Parathyroid adenoma (tissue), 2 donors: ENCODE results near the gene PTPN1.

Source experiments
- H2AFZ ChIP-seq: fragments of 300-600 bp; sonication (generic); one replicate; pipeline ENCODE4 v1.7.0; 2017; ENCODE audit warnings: antibody characterized with exemption, mild to moderate bottlenecking
- H3K27ac ChIP-seq: fragments of 300-600 bp; sonication (generic); one replicate; pipeline ENCODE4 v1.7.0; 2017
- H3K27me3 ChIP-seq: fragments of 300-600 bp; sonication (generic); one replicate; pipeline ENCODE4 v1.7.0; 2017; ENCODE audit warnings: low read length; ENCODE audit not compliant: control insufficient read depth, insufficient read depth
- H3K36me3 ChIP-seq: fragments of 300-600 bp; sonication (generic); one replicate; pipeline ENCODE4 v1.7.0; 2017; ENCODE audit warnings: low read length; ENCODE audit not compliant: control insufficient read depth, insufficient read depth
- H3K4me1 ChIP-seq: fragments of 300-600 bp; sonication (generic); one replicate; pipeline ENCODE4 v1.7.0; 2017; ENCODE audit warnings: control low read depth
- H3K4me2 ChIP-seq: fragments of 300-600 bp; sonication (generic); one replicate; pipeline ENCODE4 v1.7.0; 2017; ENCODE audit warnings: low read length
- H3K4me3 ChIP-seq: fragments of 300-600 bp; sonication (generic); one replicate; pipeline ENCODE4 v1.7.0; 2017; ENCODE audit warnings: low read depth, low read length
- H3K79me2 ChIP-seq: fragments of 300-600 bp; sonication (generic); one replicate; pipeline ENCODE4 v1.7.0; 2017; ENCODE audit warnings: control low read depth
- H3K9ac ChIP-seq: fragments of 300-600 bp; sonication (generic); one replicate; pipeline ENCODE4 v1.7.0; 2017; ENCODE audit warnings: mild to moderate bottlenecking
- H3K9me3 ChIP-seq: fragments of 300-600 bp; sonication (generic); one replicate; pipeline ENCODE4 v1.7.0; 2017; ENCODE audit warnings: low read length; ENCODE audit not compliant: control insufficient read depth
- TF ChIP-seq, protein P1 (sequence below): fragments of 300-600 bp; sonication (generic); IDR thresholded peaks from one replicate; pipeline ENCODE4 v1.7.0; 2017; ENCODE audit warnings: antibody characterized with exemption, mild to moderate bottlenecking
- donor health status: primary hyperparathyroidism.

PTPN1 gene

DNA sequence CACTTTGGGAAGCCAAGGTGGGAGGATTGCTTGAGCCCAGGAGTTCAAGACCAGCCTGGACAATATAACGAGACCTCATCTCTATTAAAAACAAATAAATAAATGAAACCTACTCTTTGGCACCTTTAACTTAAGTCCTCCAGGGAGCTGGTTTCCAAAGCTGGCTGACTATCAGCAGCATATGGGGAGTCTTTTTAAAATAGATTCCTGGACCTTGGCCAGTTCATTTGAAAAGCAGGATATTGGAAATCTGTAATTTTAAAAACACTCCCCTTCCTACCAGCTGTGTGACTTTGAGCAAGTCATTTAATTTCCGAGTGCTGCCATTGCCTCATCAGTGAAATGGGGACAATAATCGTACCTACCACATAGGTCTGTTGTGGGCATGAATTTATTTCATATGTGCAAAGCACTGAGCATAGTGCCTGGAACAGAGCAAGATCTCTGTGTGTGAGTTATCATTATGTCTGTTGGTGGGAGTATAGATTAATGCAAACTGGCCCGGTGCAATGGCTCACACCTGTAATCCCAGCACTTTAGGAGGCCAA lies 40.9 kb upstream of the PTPN1 start:
- Histone ChIP-seq H3K36me3 (no peaks in the 10 kb centered on the region), H2AFZ (no peak overlapping the region), H3K4me3 (no peak overlapping the region), H3K9ac (no peak overlapping the region), H3K4me2 (no peak overlapping the region), H3K79me2 (no peaks in the 10 kb centered on the region), H3K27ac (no peak overlapping the region), H3K27me3 (no peaks in the 10 kb centered on the region), H3K9me3 (no peaks in the 10 kb centered on the region), H3K4me1 (peaks cover 8% of the 10 kb centered on the region)
- TF ChIP-seq, protein P1, sequence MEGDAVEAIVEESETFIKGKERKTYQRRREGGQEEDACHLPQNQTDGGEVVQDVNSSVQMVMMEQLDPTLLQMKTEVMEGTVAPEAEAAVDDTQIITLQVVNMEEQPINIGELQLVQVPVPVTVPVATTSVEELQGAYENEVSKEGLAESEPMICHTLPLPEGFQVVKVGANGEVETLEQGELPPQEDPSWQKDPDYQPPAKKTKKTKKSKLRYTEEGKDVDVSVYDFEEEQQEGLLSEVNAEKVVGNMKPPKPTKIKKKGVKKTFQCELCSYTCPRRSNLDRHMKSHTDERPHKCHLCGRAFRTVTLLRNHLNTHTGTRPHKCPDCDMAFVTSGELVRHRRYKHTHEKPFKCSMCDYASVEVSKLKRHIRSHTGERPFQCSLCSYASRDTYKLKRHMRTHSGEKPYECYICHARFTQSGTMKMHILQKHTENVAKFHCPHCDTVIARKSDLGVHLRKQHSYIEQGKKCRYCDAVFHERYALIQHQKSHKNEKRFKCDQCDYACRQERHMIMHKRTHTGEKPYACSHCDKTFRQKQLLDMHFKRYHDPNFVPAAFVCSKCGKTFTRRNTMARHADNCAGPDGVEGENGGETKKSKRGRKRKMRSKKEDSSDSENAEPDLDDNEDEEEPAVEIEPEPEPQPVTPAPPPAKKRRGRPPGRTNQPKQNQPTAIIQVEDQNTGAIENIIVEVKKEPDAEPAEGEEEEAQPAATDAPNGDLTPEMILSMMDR = no peak

DNA sequence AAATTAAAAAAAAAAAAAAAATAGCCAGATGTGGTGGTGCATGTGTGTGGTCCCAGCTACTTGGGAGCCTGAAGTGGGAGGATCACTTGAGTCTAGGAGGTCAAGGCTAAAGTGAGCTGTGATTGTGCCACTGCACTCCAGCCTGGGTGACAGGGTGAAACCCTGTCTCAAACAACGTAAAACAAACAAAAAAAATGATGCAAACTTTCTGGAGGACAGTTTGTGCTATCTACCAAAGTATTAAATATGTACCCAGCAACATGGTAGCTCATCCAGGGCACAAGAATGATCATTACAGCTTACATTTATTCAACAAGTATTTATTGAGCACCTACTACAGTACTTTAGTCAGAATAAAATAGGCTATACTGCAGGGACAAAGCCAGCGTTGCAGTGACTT lies 40.4 kb upstream of the PTPN1 start:
- no peak overlapping the region for H2AFZ ChIP-seq
- no peaks in the 10 kb centered on the region for H3K79me2 ChIP-seq
- H3K4me2 ChIP-seq = no peak overlapping the region
- no peak overlapping the region for H3K9ac ChIP-seq
- H3K9me3 ChIP-seq = no peaks in the 10 kb centered on the region
- H3K4me3 ChIP-seq = no peak overlapping the region
- H3K36me3 ChIP-seq = no peaks in the 10 kb centered on the region
- TF ChIP-seq, protein P1 = no peak
- H3K4me1 ChIP-seq = peaks cover 10% of the 10 kb centered on the region
- H3K27ac ChIP-seq = no peak overlapping the region
- no peaks in the 10 kb centered on the region for H3K27me3 ChIP-seq

DNA sequence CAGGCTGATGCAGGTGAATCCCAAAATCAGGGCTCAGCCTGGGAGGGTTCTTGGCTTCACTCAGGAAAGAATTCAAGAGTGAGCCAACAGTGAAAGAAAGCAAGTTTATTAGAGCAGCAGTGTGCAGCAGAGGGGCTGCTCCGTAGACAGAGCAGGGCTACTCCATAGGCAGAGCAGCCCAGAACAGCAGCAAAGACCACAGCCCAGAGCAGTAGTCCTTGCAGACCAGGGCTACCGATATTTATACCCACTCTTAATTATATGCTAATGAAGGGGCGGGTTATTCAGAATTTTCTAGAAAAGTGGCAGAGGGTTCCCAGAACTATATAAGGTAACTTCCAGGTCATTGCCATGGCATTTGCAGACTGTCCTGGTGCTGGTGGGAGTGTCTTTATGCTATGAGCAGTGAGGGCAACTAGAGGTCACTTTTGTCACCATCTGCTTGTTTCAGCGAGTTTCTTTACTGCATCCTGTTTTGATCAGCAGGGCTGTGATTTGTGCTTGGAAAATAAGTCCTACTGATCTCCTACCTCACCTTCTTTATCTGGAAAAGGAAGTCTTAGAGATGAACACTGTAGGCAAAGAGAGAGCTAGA lies 39.8 kb upstream of the PTPN1 start:
- Histone ChIP-seq H3K36me3 (no peaks in the 10 kb centered on the region), H3K27me3 (no peaks in the 10 kb centered on the region), H3K4me2 (peak overlapping the region; percentile 11), H2AFZ (peak overlapping the region; percentile 30), H3K9me3 (no peaks in the 10 kb centered on the region), H3K9ac (no peak overlapping the region), H3K79me2 (no peaks in the 10 kb centered on the region), H3K4me3 (no peak overlapping the region), H3K4me1 (peaks cover 14% of the 10 kb centered on the region), H3K27ac (no peak overlapping the region)
- TF ChIP-seq, protein P1 = no peak

DNA sequence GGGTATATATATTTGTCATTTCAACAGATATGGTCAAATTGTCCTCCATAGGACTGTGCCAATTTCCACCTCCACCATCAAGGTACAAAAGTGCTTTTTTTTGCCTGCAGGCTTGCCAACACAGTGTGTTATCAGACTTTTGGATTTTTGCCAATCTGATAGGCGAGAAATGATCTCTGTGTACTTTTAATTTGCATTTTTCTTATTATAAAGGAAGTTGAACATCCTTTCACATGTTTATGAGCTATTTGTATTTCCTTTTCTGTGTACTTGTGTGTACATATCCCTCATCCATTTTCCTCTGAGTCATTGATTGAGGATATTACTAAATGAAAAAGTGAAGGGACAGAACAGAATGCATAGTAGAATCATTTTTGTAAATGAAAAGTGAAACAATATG lies 39.0 kb upstream of the PTPN1 start:
- no peak overlapping the region for H3K27ac ChIP-seq
- H3K9me3 ChIP-seq = no peaks in the 10 kb centered on the region
- peak overlapping the region; percentile 11 for H3K4me2 ChIP-seq
- H3K79me2 ChIP-seq = no peaks in the 10 kb centered on the region
- H3K4me1 ChIP-seq = peaks cover 21% of the 10 kb centered on the region
- no peak overlapping the region for H2AFZ ChIP-seq
- no peaks in the 10 kb centered on the region for H3K36me3 ChIP-seq
- H3K9ac ChIP-seq = no peak overlapping the region
- TF ChIP-seq, protein P1 = no peak
- no peaks in the 10 kb centered on the region for H3K27me3 ChIP-seq
- peak overlapping the region; percentile 11 for H3K4me3 ChIP-seq
